Muscle layer of colon (tissue), 2 donors: ENCODE results near the gene DHRS3.

ENCODE experiments used
- H3K27ac ChIP-seq: one replicate; pipeline ENCODE4 v1.7.0; 2013; ENCODE audit warnings: low read depth, mild to moderate bottlenecking, low read length, moderate library complexity
- H3K27me3 ChIP-seq, 2 donors: one replicate each; pipeline ENCODE4 v1.7.0; 2013; ENCODE audit warnings: low read length in 2 of 2, mild to moderate bottlenecking in 2 of 2; ENCODE audit not compliant: insufficient read depth in 2 of 2, control insufficient read depth in 1 of 2
- H3K36me3 ChIP-seq: one replicate; pipeline ENCODE4 v1.7.0; 2013; ENCODE audit warnings: mild to moderate bottlenecking, low read length; ENCODE audit not compliant: insufficient read depth
- H3K4me1 ChIP-seq: one replicate; pipeline ENCODE4 v1.7.0; 2013; ENCODE audit warnings: mild to moderate bottlenecking, low read length; ENCODE audit not compliant: insufficient read depth
- H3K4me3 ChIP-seq, 2 donors: one replicate each; pipeline ENCODE4 v1.7.0; 2013; ENCODE audit warnings: low read length in 2 of 2, low read depth in 1 of 2, mild to moderate bottlenecking in 1 of 2, moderate library complexity in 1 of 2
- H3K9ac ChIP-seq: one replicate; pipeline ENCODE4 v1.7.0; 2013; ENCODE audit warnings: low read length
- H3K9me3 ChIP-seq: one replicate; pipeline ENCODE4 v1.7.0; 2013; ENCODE audit warnings: mild to moderate bottlenecking, low read length
- donor health status: abdominal sarcoma.
- donor health status: Adenocarcinoma of cecum.

Gene DHRS3

GRCh38 chr1:12580054-12580887 is 37.7 kb downstream of the DHRS3 start:
- Histone ChIP-seq H3K4me3 (no peak overlapping the region), H3K4me1 (peaks cover 9% of the 10 kb centered on the region), H3K9me3 (no peaks in the 10 kb centered on the region), H3K9ac (no peak overlapping the region), H3K27me3 (no peaks in the 10 kb centered on the region), H3K27ac (no peak overlapping the region), H3K36me3 (peaks cover 35% of the 10 kb centered on the region)

DNA sequence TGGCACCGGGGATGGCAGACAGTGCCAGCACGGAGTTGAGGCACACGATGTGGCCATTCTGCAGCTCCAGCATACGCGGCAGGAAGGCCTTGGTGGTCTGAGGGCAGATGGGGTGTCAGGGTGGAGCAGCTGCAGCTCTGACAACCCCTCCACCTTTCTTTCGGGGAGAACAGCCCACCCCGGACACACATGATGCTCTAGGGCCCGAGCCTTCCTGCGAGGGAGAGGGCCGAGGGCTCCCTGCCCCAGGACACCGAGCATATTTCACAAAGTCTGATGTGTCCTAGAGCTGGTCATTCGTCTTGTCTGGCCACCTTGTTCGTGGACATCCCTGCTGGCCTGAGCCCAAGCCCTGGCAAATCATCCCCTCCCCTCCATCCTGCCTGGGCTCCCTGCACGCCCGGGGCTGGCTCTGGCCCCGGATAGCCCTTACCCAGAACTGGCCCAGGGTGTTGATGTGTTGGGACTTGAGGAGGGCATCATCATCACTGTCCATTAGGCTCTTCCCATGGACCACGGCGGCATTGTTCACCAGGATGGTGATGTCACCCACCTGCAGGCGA is 39.1 kb downstream of the DHRS3 start:
- H3K4me3 ChIP-seq: no peak overlapping the region
- no peaks in the 10 kb centered on the region for H3K9me3 ChIP-seq
- H3K27ac ChIP-seq: no peak overlapping the region
- H3K36me3 ChIP-seq: peaks cover 43% of the 10 kb centered on the region
- H3K9ac ChIP-seq: no peak overlapping the region
- H3K27me3 ChIP-seq: no peaks in the 10 kb centered on the region
- peaks cover 9% of the 10 kb centered on the region for H3K4me1 ChIP-seq

DNA sequence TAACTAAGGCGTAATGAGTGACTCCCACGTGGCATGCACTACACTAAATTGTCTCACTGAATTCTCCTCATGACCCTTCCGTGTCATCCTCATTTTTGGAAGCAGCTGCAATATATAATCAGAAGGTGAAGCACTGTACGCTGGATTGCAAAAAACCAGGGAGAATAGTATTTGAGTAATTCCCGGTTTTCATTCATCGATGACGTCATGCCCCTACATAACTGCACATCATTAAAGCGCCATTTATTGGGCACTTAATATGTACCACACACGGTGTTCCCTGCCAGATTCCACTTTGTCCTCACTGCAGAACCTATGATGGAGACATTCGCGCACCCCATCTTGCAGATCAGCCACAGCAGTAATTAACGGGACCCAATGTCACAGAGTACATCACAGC is 41.0 kb downstream of the DHRS3 start:
- Histone ChIP-seq H3K4me3 (no peak overlapping the region), H3K27ac (no peak overlapping the region), H3K36me3 (peaks cover 59% of the 10 kb centered on the region), H3K9me3 (no peaks in the 10 kb centered on the region), H3K4me1 (peaks cover 9% of the 10 kb centered on the region), H3K9ac (no peak overlapping the region), H3K27me3 (no peaks in the 10 kb centered on the region)

DNA sequence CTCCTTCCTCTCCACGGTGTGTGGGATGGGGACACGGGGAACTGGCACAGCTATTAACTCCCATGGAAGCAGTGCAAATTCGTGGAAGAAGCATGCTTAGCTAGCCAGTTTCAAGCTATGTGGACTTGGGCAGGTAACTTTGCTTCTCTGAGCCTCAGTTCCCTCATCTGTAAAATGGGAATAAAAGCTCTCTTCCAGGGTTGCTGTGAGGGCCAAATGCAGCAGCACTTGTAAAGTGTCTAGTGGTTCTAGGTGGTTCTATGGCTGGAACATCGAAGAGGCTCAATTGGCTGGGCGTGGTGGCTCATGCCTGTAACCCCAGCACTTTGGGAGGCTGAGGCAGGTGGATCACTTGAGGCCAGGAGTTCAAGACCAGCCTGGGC is 43.3 kb downstream of the DHRS3 start:
- H3K4me3 ChIP-seq: no peak overlapping the region
- H3K27ac ChIP-seq: no peak overlapping the region
- H3K4me1 ChIP-seq: peaks cover 1% of the 10 kb centered on the region
- H3K36me3 ChIP-seq: peaks cover 59% of the 10 kb centered on the region
- no peaks in the 10 kb centered on the region for H3K9me3 ChIP-seq
- H3K27me3 ChIP-seq: no peaks in the 10 kb centered on the region
- no peak overlapping the region for H3K9ac ChIP-seq

DNA sequence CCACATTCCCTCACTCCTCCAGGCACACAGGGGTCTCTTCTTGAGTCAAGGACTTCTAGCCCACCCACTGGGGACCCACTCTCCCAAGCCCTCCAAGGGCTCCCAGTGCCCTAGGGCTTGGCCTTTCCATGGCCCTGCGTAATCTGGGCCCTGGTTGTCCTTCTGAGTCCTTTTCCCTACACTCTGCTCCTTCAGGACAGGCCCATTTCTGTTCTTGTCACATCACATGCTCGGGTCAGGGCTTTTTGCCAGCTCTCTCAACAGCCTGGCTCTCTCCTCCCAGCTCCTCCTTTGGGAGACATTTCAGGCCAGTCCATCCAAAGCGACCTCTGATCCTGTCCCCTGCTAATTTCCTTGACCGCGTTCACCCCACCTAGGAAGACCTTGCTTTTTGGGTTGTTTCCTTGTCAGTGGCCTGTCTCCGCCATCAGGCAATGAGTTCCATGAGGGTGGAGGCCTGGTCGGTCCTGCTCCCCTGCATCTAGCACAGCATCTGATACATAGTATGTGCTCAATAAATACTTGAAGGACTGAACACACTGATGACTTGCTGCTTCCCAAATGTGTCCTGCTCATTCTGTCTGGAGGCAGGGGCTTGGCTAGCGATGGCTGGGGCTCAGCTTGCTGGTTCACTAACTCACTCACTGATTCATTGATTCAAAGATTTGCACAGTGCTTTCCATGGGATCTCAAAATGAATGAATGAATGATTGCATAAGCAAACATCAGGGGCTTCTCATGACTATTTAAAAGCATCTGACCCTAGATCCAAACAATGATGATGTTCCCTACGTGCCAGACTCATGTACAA is 44.8 kb downstream of the DHRS3 start:
- Histone ChIP-seq H3K27ac (no peak overlapping the region), H3K9ac (no peak overlapping the region), H3K9me3 (no peaks in the 10 kb centered on the region), H3K4me1 (no peaks in the 10 kb centered on the region), H3K36me3 (peaks cover 51% of the 10 kb centered on the region), H3K4me3 (no peak overlapping the region), H3K27me3 (no peaks in the 10 kb centered on the region)

DNA sequence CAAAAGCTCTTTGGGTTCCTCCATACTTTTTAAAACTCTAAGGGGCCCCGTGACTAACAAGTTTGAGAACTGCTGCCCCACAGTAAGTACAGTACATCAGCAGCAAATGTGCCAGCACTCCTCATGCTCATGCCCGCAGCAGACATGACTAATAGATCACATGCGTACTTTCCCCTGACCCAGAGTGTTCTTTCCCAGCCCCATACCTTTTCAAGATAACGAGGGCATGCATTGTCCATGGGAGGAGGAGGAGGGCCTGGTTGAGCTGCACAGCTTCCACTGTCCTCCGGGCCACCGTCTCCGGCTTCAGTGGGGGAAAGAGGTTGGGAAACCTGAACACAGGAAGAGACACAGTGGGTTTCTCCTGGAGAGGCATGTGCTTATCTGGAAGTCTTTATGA is 45.5 kb downstream of the DHRS3 start:
- Histone ChIP-seq H3K27me3 (no peaks in the 10 kb centered on the region), H3K4me3 (no peak overlapping the region), H3K36me3 (peaks cover 53% of the 10 kb centered on the region), H3K27ac (no peak overlapping the region), H3K4me1 (no peaks in the 10 kb centered on the region), H3K9ac (no peak overlapping the region), H3K9me3 (no peaks in the 10 kb centered on the region)

GRCh38 chr1:12570291-12570690 is 47.7 kb downstream of the DHRS3 start:
- Histone ChIP-seq H3K4me3 (no peak overlapping the region), H3K9me3 (no peaks in the 10 kb centered on the region), H3K4me1 (peaks cover 1% of the 10 kb centered on the region), H3K27ac (no peak overlapping the region), H3K27me3 (no peaks in the 10 kb centered on the region), H3K36me3 (peaks cover 46% of the 10 kb centered on the region), H3K9ac (no peak overlapping the region)

DNA sequence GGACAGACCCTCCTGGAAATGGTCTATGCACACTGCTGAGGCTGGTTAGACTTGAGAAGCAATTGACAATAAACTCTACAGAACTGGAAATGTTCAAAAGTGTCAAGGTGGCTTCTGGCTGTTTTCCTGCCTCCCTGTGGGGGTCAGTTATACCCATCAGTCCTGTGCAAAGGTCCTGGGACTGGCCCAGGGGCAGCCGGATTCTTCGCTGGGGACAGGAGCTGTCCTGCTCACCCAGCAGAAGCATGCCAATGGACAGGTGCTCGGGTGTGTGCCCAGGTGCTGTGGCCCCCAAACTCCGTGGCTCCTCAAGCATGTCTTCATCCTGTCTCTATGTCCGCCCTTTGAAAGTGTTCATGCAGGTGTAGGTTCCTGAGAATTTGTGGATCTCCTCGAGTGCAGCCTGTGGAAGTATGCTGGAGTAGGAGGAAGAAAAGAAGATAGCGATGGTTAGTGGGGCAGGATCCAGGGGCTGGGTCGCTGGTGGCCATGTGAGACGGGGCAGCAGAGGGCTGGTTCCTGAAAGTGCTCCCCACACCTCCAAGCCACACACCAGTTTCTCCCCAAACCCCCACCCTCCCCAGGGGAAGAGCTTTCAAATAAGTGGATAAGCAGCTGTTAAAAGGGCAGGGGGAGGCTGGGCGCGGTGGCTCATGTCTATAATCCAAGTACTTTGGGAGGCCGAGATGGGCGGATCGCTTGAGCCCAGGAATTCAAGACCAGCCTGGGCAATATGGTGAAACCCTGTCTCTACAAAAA is 49.8 kb downstream of the DHRS3 start:
- no peak overlapping the region for H3K9ac ChIP-seq
- no peak overlapping the region for H3K27ac ChIP-seq
- H3K27me3 ChIP-seq: no peaks in the 10 kb centered on the region
- peaks cover 32% of the 10 kb centered on the region for H3K36me3 ChIP-seq
- peaks cover 12% of the 10 kb centered on the region for H3K4me1 ChIP-seq
- no peak overlapping the region for H3K4me3 ChIP-seq
- H3K9me3 ChIP-seq: no peaks in the 10 kb centered on the region

DNA sequence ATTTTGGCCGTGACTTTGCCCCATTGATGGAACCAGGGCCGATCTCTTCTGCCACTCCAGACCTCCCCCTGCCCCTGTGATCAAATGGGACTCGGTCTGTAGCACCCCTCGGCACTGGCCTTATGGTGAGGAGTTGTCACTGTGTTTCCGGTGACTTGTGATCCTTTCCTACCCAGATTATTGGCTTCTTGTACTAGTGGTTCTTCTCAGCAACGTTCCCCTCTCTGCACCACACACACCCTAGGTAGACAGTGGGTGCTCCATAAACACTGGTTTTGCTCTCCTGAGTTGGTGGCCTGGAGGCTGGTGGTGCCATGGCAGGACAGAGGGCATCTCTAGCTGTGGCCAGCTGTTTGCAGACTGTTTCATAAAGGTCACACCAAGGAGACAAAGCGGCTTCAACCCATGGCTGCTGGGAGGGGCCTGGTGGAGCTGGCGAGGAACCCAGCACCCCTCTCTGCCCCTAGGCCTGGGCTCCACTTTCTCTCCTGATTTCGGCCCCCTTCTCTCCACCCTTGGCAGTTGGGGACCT is 50.7 kb downstream of the DHRS3 start:
- Histone ChIP-seq H3K27ac (no peak overlapping the region), H3K36me3 (peaks cover 23% of the 10 kb centered on the region), H3K27me3 (no peaks in the 10 kb centered on the region), H3K9ac (no peak overlapping the region), H3K4me3 (no peak overlapping the region), H3K4me1 (peaks cover 12% of the 10 kb centered on the region), H3K9me3 (no peaks in the 10 kb centered on the region)

DNA sequence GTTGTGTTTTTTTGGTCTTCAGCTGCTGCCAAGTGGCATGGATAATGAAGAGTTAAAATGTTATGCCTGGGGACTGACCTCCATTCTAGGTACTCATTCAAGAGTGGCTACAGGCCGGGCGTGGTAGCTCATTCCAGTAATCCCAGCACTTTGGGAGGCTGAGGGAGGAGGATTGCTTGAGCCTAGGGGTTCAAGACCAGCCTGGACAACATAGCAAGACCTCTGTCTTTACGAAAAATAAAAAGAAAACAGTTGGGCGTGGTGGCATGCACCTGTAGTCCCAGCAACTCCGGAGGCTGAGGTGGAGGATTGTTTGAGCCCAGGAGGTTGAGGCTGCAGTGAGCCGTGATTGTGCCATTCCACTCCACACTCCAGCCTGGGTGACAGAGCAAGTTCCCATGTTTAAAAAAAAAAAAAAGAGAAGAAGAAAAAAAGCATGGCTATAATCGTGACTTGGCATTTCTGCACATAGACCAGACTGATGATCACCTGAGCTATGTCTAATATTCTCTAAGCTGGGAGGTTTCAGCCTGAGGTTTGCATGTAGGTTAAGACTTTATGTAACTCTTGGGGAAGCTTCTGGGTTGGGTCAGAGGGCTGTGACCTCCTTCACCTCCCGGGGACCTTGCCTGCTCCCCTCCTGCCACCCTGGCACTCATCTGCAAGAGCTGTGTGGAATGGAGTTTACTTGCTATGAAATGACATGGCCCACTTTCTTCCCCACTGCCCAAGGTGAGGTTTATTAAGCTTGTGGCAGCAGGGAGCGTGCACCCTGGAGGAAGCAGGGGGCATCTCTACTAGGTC is 51.3 kb downstream of the DHRS3 start:
- H3K36me3 ChIP-seq: peaks cover 23% of the 10 kb centered on the region
- no peak overlapping the region for H3K9ac ChIP-seq
- peaks cover 12% of the 10 kb centered on the region for H3K4me1 ChIP-seq
- no peaks in the 10 kb centered on the region for H3K27me3 ChIP-seq
- H3K4me3 ChIP-seq: no peak overlapping the region
- no peak overlapping the region for H3K27ac ChIP-seq
- H3K9me3 ChIP-seq: no peaks in the 10 kb centered on the region
